Sigmoid colon (tissue), 7 donors: ENCODE measurements around the gene SGPL1. TPM values are rescaled to one million over a fixed set of nuclear protein-coding genes. Genes with fewer than 3 reads are reported as not detected.

Experiments
- DNase-seq: peaks from one replicate; pipeline ENCODE4 v3.0.0-alpha.2; 2019
- H3K27ac ChIP-seq, 4 donors: fragments of 200-600 bp; sonication (generic); one replicate each; pipeline ENCODE4 v1.5.1; 2016 to 2019; ENCODE audit warnings: mild to moderate bottlenecking in 1 of 4
- H3K27me3 ChIP-seq, 3 donors: fragments of 200-600 bp; sonication (generic); one replicate each; pipeline ENCODE4 v1.5.1; 2019; ENCODE audit warnings: mild to moderate bottlenecking in 1 of 3
- H3K36me3 ChIP-seq, 4 donors: fragments of 200-600 bp; sonication (generic); one replicate each; pipeline ENCODE4 v1.5.1; 2016 to 2019
- H3K4me1 ChIP-seq, 4 donors: fragments of 200-600 bp; sonication (generic); one replicate each; pipeline ENCODE4 v1.5.1; 2017 to 2019
- H3K4me3 ChIP-seq, 4 donors: fragments of 200-600 bp; sonication (generic); one replicate each; pipeline ENCODE4 v1.5.1; 2017 to 2019; ENCODE audit warnings: mild to moderate bottlenecking in 2 of 4, moderate library complexity in 1 of 4
- H3K9me3 ChIP-seq, 4 donors: fragments of 200-600 bp in 3 of 4; sonication (generic) in 3 of 4; one replicate each; pipeline versions ENCODE4 v1.5.1 to v1.6.1; 2013 to 2019
- CTCF ChIP-seq, 4 experiments: fragments of 450-650 bp in 3 of 4; fragments of 200-600 bp in 1 of 4; IDR thresholded peaks; one replicate each; pipeline ENCODE4 v1.5.1; 2016 to 2019; ENCODE audit warnings: antibody characterized with exemption in 4 of 4, mild to moderate bottlenecking in 3 of 4, moderate library complexity in 2 of 4
- EP300 ChIP-seq, 4 donors: sonication (generic); formaldehyde crosslinking; IDR thresholded peaks; one replicate each; pipeline ENCODE4 v1.6.1; 2017; ENCODE audit warnings: antibody characterized with exemption in 4 of 4
- POLR2A ChIP-seq, 2 donors: fragments of 450-650 bp; IDR thresholded peaks; one replicate each; pipeline ENCODE4 v1.6.1; 2016; ENCODE audit warnings: antibody characterized with exemption in 2 of 2, mild to moderate bottlenecking in 2 of 2, moderate library complexity in 2 of 2
- POLR2AphosphoS5 ChIP-seq, 4 donors: sonication (generic); formaldehyde crosslinking; IDR thresholded peaks; one replicate each; pipeline ENCODE4 v1.6.1; 2017; ENCODE audit warnings: antibody characterized with exemption in 4 of 4
- WGBS, 2 donors: extraction: QIAGEN DNeasy Blood & Tissue Kit; methylation state at CpG; one replicate each; pipeline ENCODE4 v1.1.7; 2013; 5-methylcytosine and 5-hydroxymethylcytosine counted together
- intact Hi-C: fragments of 100-400 bp; cut with DNase I; formaldehyde crosslinking; loops from one replicate; pipeline ENCODE4 v1.15.1; 2023
- polyA plus RNA-seq, 3 donors: library from polyadenylated mRNA; stranded (reverse); fragments of 200-250 nt; gene quantifications; one replicate each; pipeline ENCODE4 v1.2.3, GENCODE V29; 2013
- total RNA-seq, 4 donors: library from RNA; depleted of rRNA; stranded (reverse); fragments of >200 nt; gene quantifications; one replicate each; pipeline ENCODE4 v1.1.0, GENCODE V29; 2016
- donor health status: healthy with polysubstance abuse.
- donor health status: Bipolar disorder and iron deficiency.
- donor health status: healthy.

SGPL1 gene
- total and polyA plus RNA-seq, 7 donors: 6.0 to 22.2 (median 20.1) TPM

GRCh38 chr10:70886921-70887665, 71.3 kb downstream of the SGPL1 start:
- peak overlapping the region; percentile 80 to 87 (median 84) for H3K4me3 ChIP-seq
- no peaks in the 10 kb centered on the region for H3K9me3 ChIP-seq

GRCh38 chr10:70887804-70888800, 72.4 kb downstream of the SGPL1 start, which contains the start of gene PCBD1:
Gene PCBD1, minus strand, starts transcription at chr10:70888565. Its CDS starts 32 bp downstream, at chr10:70888533.
- peaks cover 5 to 25% (median 15%) of the 10 kb centered on the region in 4 donors for H3K36me3 ChIP-seq
- peak within 1 kb of the TSS; percentile 92 to 97 (median 96) for H3K27ac ChIP-seq
- H3K9me3 ChIP-seq: no peaks in the 10 kb centered on the region
- intact Hi-C loops: loop anchor here (10.0 kb wide), 1 partner anchor 433 kb away; no protein-coding TSS in a partner anchor
- DNase-seq: peak; percentile 91
- WGBS, 2 donors: 0 to 1% methylated on average over 85 of the region's 85 CpGs
- H3K4me3 ChIP-seq: peak within 1 kb of the TSS; percentile 80 to 87 (median 84)
- H3K4me1 ChIP-seq: peaks cover 0 to 38% (median 22%) of the 10 kb centered on the region in 4 donors
- TF ChIP-seq POLR2AphosphoS5 (IDR thresholded peaks at IDR 0.05): peak; percentile 75 to 86 (median 84)
- TF ChIP-seq POLR2A (IDR thresholded peaks at IDR 0.05): peak in 1 of 2 donors; percentile 19
- no peak for TF ChIP-seq CTCF (IDR thresholded peaks at IDR 0.05)
- TF ChIP-seq EP300 (IDR thresholded peaks at IDR 0.05): peak in 1 of 4 donors; percentile 9
- no peaks in the 10 kb centered on the region for H3K27me3 ChIP-seq

More at GRCh38 chr10:70886921-70887665, 71.3 kb downstream of the SGPL1 start:
- Histone ChIP-seq H3K27me3 (no peaks in the 10 kb centered on the region), H3K36me3 (peaks cover 5 to 32% (median 16%) of the 10 kb centered on the region in 4 donors), H3K27ac (peak overlapping the region; percentile 92 to 97 (median 96)), H3K4me1 (peaks cover 0 to 38% (median 22%) of the 10 kb centered on the region in 4 donors)
- intact Hi-C loops: loop anchor here (10.0 kb wide), 1 partner anchor 432 kb away; no protein-coding TSS in a partner anchor
- no peak for TF ChIP-seq CTCF (IDR thresholded peaks at IDR 0.05)
- no peak for TF ChIP-seq POLR2AphosphoS5 (IDR thresholded peaks at IDR 0.05)
- TF ChIP-seq POLR2A (IDR thresholded peaks at IDR 0.05): no peak
- no peak for TF ChIP-seq EP300 (IDR thresholded peaks at IDR 0.05)
- 61 to 74% methylated on average over 12 of the region's 12 CpGs for WGBS, 2 donors
- DNase-seq: no peak

GRCh38 chr10:70889291-70889690, 73.5 kb downstream of the SGPL1 start:
- Histone ChIP-seq H3K4me1 (peaks cover 0 to 38% (median 22%) of the 10 kb centered on the region in 4 donors), H3K27me3 (no peaks in the 10 kb centered on the region), H3K36me3 (peaks cover 5 to 13% (median 11%) of the 10 kb centered on the region in 4 donors), H3K27ac (peak overlapping the region; percentile 92 to 97 (median 96)), H3K4me3 (no peak overlapping the region), H3K9me3 (no peaks in the 10 kb centered on the region)
- 45 to 76% methylated on average over 3 of the region's 3 CpGs for WGBS, 2 donors
- no peak for DNase-seq
- intact Hi-C loops: loop anchor here (10.0 kb wide), 1 partner anchor 434 kb away; no protein-coding TSS in a partner anchor
- TF ChIP-seq POLR2AphosphoS5 (IDR thresholded peaks at IDR 0.05): no peak
- TF ChIP-seq POLR2A (IDR thresholded peaks at IDR 0.05): no peak
- TF ChIP-seq CTCF (IDR thresholded peaks at IDR 0.05): no peak
- no peak for TF ChIP-seq EP300 (IDR thresholded peaks at IDR 0.05)

GRCh38 chr10:70890917-70891431, 75.2 kb downstream of the SGPL1 start:
- H3K27me3 ChIP-seq: no peaks in the 10 kb centered on the region
- DNase-seq: peak; percentile 66
- no peak overlapping the region for H3K4me3 ChIP-seq
- H3K27ac ChIP-seq: no peak overlapping the region
- TF ChIP-seq POLR2AphosphoS5 (IDR thresholded peaks at IDR 0.05) (no peak), POLR2A (IDR thresholded peaks at IDR 0.05) (no peak)
- no peaks in the 10 kb centered on the region for H3K9me3 ChIP-seq
- 85 to 86% methylated on average over 7 of the region's 7 CpGs for WGBS, 2 donors
- peaks cover 0 to 32% (median 20%) of the 10 kb centered on the region in 4 donors for H3K4me1 ChIP-seq
- intact Hi-C loops: no loop called here
- no peaks in the 10 kb centered on the region for H3K36me3 ChIP-seq
